Cardiac muscle cell (in vitro differentiated cells and primary cell): ENCODE measurements around the gene NCOR2. TPM values are rescaled to one million over a fixed set of nuclear protein-coding genes. Genes with fewer than 3 reads are reported as not detected.

Source experiments
- DNase-seq, 2 donors: peaks; one replicate each; pipeline versions ENCODE4 v3.0.0 to v3.0.0-alpha.2; 2010 to 2017; ENCODE audit warnings: low read depth in 1 of 2, low spot score in 1 of 2
- H3K27ac ChIP-seq: fragments of 200-600 bp; sonication (generic); 2 replicates; pipeline ENCODE4 v1.5.1; 2016
- H3K27me3 ChIP-seq: fragments of 200-600 bp; sonication (generic); 2 replicates; pipeline ENCODE4 v1.6.0; 2016; ENCODE audit warnings: control low read depth
- H3K36me3 ChIP-seq: fragments of 200-600 bp; sonication (generic); 2 replicates; pipeline ENCODE4 v1.5.1; 2016; ENCODE audit warnings: control low read depth
- H3K4me1 ChIP-seq: fragments of 200-600 bp; sonication (generic); 2 replicates; pipeline ENCODE4 v1.8.1; 2017; ENCODE audit warnings: low read depth, mild to moderate bottlenecking, mixed run types
- H3K4me3 ChIP-seq: fragments of 200-600 bp; sonication (generic); 2 replicates; pipeline ENCODE4 v1.5.1; 2016; ENCODE audit warnings: mild to moderate bottlenecking
- H3K9me3 ChIP-seq: fragments of 200-600 bp; sonication (generic); 2 replicates; pipeline ENCODE4 v1.5.1; 2017; ENCODE audit warnings: low read depth, mild to moderate bottlenecking, control low read depth
- CTCF ChIP-seq: IDR thresholded peaks from 2 replicates; pipeline ENCODE4 v1.5.1; 2012; ENCODE audit warnings: low read depth, mild to moderate bottlenecking, low read length
- polyA plus RNA-seq: library from polyadenylated mRNA; unstranded; fragments of >200 nt; fragmentation: Nextera tagmentation; extraction: Ambion mirVana; gene quantifications from 2 replicates; pipeline ENCODE4 v1.2.1, GENCODE V29; 2016
- total RNA-seq: library from RNA; depleted of rRNA; stranded (reverse); fragments of >200 nt; gene quantifications from 2 replicates; pipeline ENCODE4 v1.2.3, GENCODE V29; 2016

The NCOR2 gene
- total and polyA plus RNA-seq, 2 experiments from 2014 or later, result 98.5 to 113 TPM

- H3K27ac ChIP-seq, result peak overlapping the region; percentile 96
- H3K4me3 ChIP-seq, result peak overlapping the region; percentile 98
- H3K36me3 ChIP-seq, result no peaks in the 10 kb centered on the region
- no peaks in the 10 kb centered on the region for H3K9me3 ChIP-seq
- peaks cover 43% of the 10 kb centered on the region for H3K4me1 ChIP-seq
- DNase-seq, result peak; percentile 78 to 94
- TF ChIP-seq CTCF, result no peak
- no peaks in the 10 kb centered on the region for H3K27me3 ChIP-seq
These were observed 1.0 kb downstream of the NCOR2 start for GRCh38 chr12:124566161-124566996.

- TF ChIP-seq CTCF, result no peak
- Histone ChIP-seq H3K9me3 (no peaks in the 10 kb centered on the region), H3K4me1 (peaks cover 48% of the 10 kb centered on the region), H3K4me3 (peak overlapping the region; percentile 98), H3K27ac (peak overlapping the region; percentile 96), H3K27me3 (no peaks in the 10 kb centered on the region), H3K36me3 (no peaks in the 10 kb centered on the region)
- no peak for DNase-seq
These were observed 1.7 kb downstream of the NCOR2 start for GRCh38 chr12:124565656-124566160.

DNA sequence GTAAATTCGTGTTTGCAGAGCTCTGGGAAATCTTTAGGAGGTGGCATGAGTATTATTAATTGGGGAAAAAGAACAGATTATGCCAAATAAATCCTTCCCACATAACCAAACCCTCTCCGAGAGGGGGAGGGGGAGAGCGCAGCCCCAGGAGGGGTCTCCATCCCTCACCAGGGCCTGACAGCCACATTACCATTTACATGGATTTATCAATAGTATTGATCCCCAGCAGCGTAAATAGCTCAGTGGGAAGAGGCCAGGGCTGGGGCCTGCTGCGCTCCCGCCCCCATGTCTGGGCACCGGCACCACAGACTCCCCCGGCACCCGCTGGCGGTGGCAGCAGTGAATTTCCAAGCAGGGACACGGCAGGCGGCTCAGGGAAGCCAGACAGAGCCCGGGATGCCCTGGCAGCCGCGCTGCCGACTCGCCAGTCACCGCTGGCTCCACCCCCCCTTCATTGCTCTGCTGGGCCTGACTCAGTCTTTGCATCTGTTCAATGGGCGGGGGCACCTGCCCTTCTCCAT is 2.4 kb downstream of the NCOR2 start:
- H3K27me3 ChIP-seq, result no peaks in the 10 kb centered on the region
- no peaks in the 10 kb centered on the region for H3K36me3 ChIP-seq
- no peak for DNase-seq
- H3K4me1 ChIP-seq, result peaks cover 48% of the 10 kb centered on the region
- H3K9me3 ChIP-seq, result no peaks in the 10 kb centered on the region
- H3K27ac ChIP-seq, result peak overlapping the region; percentile 45
- TF ChIP-seq CTCF, result no peak
- H3K4me3 ChIP-seq, result peak overlapping the region; percentile 98

DNA sequence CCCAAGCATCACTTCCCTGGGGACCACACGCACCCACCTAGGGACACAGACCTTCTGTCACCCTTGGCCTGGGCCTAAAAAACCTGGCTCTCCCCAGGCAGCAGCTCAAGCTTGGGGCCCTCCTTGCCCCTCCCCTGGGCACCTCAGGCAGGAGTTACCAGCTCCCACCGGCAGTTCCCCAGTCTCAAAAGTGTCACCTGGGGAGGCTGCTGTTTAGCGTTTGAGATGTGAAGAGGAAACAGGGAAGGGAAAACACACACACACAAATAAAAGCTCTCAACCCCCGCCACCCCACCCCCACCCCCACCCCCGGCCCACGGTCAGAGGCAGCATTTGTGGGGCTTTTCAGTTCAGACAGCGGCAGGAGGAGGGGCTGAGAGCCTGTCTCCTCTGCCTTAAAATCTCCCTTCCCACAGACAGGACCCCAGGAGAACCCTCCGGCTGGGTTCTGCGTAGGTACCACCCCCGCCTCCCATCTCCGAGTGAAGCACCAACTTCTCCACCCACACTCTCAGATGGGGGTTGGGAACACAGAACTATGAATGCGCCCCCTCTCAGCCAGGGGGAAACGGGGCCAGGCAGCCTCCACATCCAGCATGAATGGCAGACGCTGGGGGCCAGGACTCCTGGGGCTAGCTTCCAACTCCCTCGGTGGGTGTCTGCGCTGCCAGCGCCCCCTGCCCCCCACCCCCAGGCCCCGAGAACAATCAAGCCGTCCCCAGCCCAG is 3.0 kb downstream of the NCOR2 start:
- H3K9me3 ChIP-seq, result no peaks in the 10 kb centered on the region
- H3K4me1 ChIP-seq, result peaks cover 48% of the 10 kb centered on the region
- H3K4me3 ChIP-seq, result peak overlapping the region; percentile 98
- H3K36me3 ChIP-seq, result no peaks in the 10 kb centered on the region
- no peak for TF ChIP-seq CTCF
- peak overlapping the region; percentile 45 for H3K27ac ChIP-seq
- DNase-seq, result peak in 1 of 2 donors; percentile 43
- no peaks in the 10 kb centered on the region for H3K27me3 ChIP-seq

DNA sequence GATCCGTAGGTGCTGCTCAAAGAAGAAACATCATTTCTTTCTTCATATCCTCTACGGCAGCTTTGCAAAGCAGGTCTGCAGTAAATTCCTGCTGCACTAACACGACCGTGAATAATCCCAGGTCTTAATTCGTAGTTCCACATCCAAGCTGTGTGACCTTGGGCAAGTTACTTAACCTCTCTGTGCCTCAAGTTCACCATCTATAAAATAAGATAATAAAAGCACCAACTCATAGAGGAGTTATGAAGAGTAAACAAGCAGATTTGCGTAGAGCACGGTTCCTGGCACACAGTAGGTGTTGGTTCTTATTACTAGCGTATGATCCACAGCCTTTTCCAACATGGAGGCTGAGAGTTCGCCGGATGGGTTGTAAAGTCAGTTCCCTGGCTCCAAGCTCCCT is 3.6 kb downstream of the NCOR2 start:
- peaks cover 46% of the 10 kb centered on the region for H3K4me1 ChIP-seq
- TF ChIP-seq CTCF, result no peak
- peak overlapping the region; percentile 45 for H3K27ac ChIP-seq

More for the DNA sequence above, 3.6 kb downstream of the NCOR2 start:
- DNase-seq, result no peak
- Histone ChIP-seq H3K9me3 (no peaks in the 10 kb centered on the region), H3K36me3 (no peaks in the 10 kb centered on the region), H3K27me3 (no peaks in the 10 kb centered on the region), H3K4me3 (no peak overlapping the region)
